Aorta (tissue), 5 donors: Measurements from ENCODE around the gene GPR27. TPM values are rescaled to one million over a fixed set of nuclear protein-coding genes. Genes with fewer than 3 reads are reported as not detected.

ENCODE experiments used
- ATAC-seq: fragments of 200-7000 bp; cut with Tn5 transposase; one replicate; pipeline ENCODE4 v1.9.1; 2022; ENCODE audit warnings: moderate library complexity; ENCODE audit not compliant: low FRiP score
- DNase-seq, 2 donors: peaks; one replicate each; pipeline ENCODE4 v3.0.0-alpha.2; 2020
- H3K27ac ChIP-seq, 2 donors: one replicate each; pipeline ENCODE4 v1.5.1; 2013; ENCODE audit warnings: low read length in 2 of 2, mild to moderate bottlenecking in 2 of 2, moderate library complexity in 2 of 2, control low read depth in 1 of 2, inconsistent platforms in 1 of 2, low read depth in 1 of 2
- H3K27me3 ChIP-seq, 2 donors: one replicate each; pipeline ENCODE4 v1.6.1; 2013; ENCODE audit warnings: control low read depth in 1 of 2, low read length in 1 of 2, mild to moderate bottlenecking in 1 of 2, moderate library complexity in 1 of 2; ENCODE audit not compliant: insufficient read depth in 2 of 2, control insufficient read depth in 1 of 2
- H3K36me3 ChIP-seq, 2 donors: one replicate each; pipeline ENCODE4 v1.6.1; 2013; ENCODE audit warnings: control low read depth in 1 of 2, low read length in 1 of 2, mild to moderate bottlenecking in 1 of 2; ENCODE audit not compliant: insufficient read depth in 2 of 2, control insufficient read depth in 1 of 2
- H3K4me1 ChIP-seq, 2 donors: one replicate each; pipeline ENCODE4 v1.6.1; 2013; ENCODE audit warnings: low read length in 2 of 2, control low read depth in 1 of 2, mild to moderate bottlenecking in 1 of 2, moderate library complexity in 1 of 2; ENCODE audit not compliant: insufficient read depth in 2 of 2, control insufficient read depth in 1 of 2
- H3K4me3 ChIP-seq, 2 donors: one replicate each; pipeline ENCODE4 v1.5.1; 2013; ENCODE audit warnings: low read length in 2 of 2, control low read depth in 1 of 2, mild to moderate bottlenecking in 1 of 2
- H3K9me3 ChIP-seq: one replicate; pipeline ENCODE4 v1.6.1; 2013; ENCODE audit warnings: mild to moderate bottlenecking, low read length; ENCODE audit not compliant: control insufficient read depth
- WGBS, 2 donors: extraction: QIAGEN DNeasy Blood & Tissue Kit; methylation state at CpG; one replicate each; pipeline ENCODE4 v1.1.7; 2013; 5-methylcytosine and 5-hydroxymethylcytosine counted together
- intact Hi-C, 2 donors: fragments of 100-400 bp; cut with DNase I; formaldehyde crosslinking; loops; one replicate each; pipeline versions ENCODE4 v1.14.2 to v1.15.0; 2022
- polyA plus RNA-seq, 2 donors: library from polyadenylated mRNA; stranded (reverse); fragments of 200-250 nt; gene quantifications; one replicate each; pipeline ENCODE4 v1.2.3, GENCODE V29; 2013
- total RNA-seq, 2 donors: library from RNA; stranded (reverse); fragmentation: NEBNext Ultra II Directional; extraction: Animal tissue kit (Norgen Biotek cat#: 25700); gene quantifications; one replicate each; pipeline ENCODE4 v1.2.1, GENCODE V29; 2021
- donor health status: healthy with polysubstance abuse.
- donor health status: Bipolar disorder and iron deficiency.
- donor health status: DM: no; HTN: no; CAD: no.
- donor health status: DM: no; HTN: no; CAD: no.
- donor health status: DM: yes; HTN: yes; CAD: no.

The GPR27 gene
- total and polyA plus RNA-seq, 4 donors = 0.67 to 2.1 (median 1.6) TPM; not detected in 1

DNA sequence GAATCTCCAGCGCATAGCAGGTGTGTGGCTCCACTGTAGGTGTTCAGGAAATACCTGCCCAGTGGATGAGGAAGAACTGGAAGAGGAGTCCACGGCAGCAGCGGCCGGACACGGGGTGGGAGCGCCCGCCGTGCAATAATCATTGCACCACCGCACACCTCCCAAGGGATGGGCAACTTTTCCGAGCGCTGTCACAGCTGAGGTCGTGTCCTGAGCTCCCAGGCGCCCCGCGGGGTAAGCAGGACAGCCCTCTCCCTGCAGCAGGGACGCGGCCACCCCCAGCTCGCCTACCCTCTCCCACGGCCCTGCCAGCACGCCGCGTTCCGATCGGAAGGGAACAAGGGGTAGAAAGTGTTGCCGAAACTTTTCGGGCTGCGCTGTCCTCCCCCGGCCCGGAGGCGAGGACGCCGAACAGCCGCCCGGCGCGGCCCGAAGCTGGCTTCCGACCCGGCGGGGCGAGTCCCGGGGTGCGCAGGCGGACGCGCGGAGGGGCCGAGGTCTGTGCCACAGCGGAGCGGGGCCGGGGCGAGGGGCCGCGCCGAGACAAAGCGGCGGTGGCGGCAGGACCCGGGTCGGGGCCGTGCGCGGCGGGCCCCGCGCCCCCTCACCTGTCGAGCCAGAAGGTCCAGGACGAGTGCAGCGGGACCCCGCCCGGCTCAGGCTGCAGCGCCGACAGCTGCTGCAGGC, 28.9 kb upstream of the GPR27 start:
- 1% methylated on average over 57 to 73 of the region's 73 CpGs for WGBS, 2 donors
- Histone ChIP-seq H3K36me3 (no peaks in the 10 kb centered on the region), H3K27me3 (no peaks in the 10 kb centered on the region), H3K27ac (no peak overlapping the region), H3K9me3 (no peaks in the 10 kb centered on the region), H3K4me3 (peak overlapping the region; percentile 93 to 97), H3K4me1 (no peaks in the 10 kb centered on the region)
- intact Hi-C loops = loop anchor here in 1 of 2 donors (10.0 kb wide), 2 partner anchors 1120 to 1360 kb away; partner anchors contain the start of gene SHQ1
- ATAC-seq = peak; percentile 62
- peak; percentile 64 to 83 for DNase-seq

- Histone ChIP-seq H3K4me3 (peak within 1 kb of the TSS; percentile 93 to 97), H3K9me3 (no peaks in the 10 kb centered on the region), H3K27ac (no peak within 1 kb of the TSS), H3K36me3 (no peaks in the 10 kb centered on the region), H3K4me1 (no peaks in the 10 kb centered on the region), H3K27me3 (no peaks in the 10 kb centered on the region)
- peak; percentile 50 for ATAC-seq
- intact Hi-C loops = loop anchor here in 1 of 2 donors (10.0 kb wide), 2 partner anchors 1119 to 1359 kb away; partner anchors contain the start of gene SHQ1
- 3 to 6% methylated on average over 32 to 80 of the region's 80 CpGs for WGBS, 2 donors
- DNase-seq = peak; percentile 52 to 81
Observed at GRCh38 chr3:71725271-71725991, 28.2 kb upstream of the GPR27 start, which contains the start of gene EIF4E3. Gene EIF4E3, minus strand, starts transcription at chr3:71725402. Its CDS starts 35 bp downstream, at chr3:71725367.

GRCh38 chr3:71726146-71726545, 27.5 kb upstream of the GPR27 start:
- H3K4me3 ChIP-seq = no peak overlapping the region
- intact Hi-C loops = loop anchor here in 1 of 2 donors (10.0 kb wide), 2 partner anchors 1119 to 1359 kb away; partner anchors contain the start of gene SHQ1
- H3K9me3 ChIP-seq = no peaks in the 10 kb centered on the region
- ATAC-seq = no peak
- no peaks in the 10 kb centered on the region for H3K36me3 ChIP-seq
- 91 to 94% methylated on average over 8 of the region's 8 CpGs for WGBS, 2 donors
- no peaks in the 10 kb centered on the region for H3K27me3 ChIP-seq
- no peaks in the 10 kb centered on the region for H3K4me1 ChIP-seq
- H3K27ac ChIP-seq = no peak overlapping the region
- DNase-seq = no peak

DNA sequence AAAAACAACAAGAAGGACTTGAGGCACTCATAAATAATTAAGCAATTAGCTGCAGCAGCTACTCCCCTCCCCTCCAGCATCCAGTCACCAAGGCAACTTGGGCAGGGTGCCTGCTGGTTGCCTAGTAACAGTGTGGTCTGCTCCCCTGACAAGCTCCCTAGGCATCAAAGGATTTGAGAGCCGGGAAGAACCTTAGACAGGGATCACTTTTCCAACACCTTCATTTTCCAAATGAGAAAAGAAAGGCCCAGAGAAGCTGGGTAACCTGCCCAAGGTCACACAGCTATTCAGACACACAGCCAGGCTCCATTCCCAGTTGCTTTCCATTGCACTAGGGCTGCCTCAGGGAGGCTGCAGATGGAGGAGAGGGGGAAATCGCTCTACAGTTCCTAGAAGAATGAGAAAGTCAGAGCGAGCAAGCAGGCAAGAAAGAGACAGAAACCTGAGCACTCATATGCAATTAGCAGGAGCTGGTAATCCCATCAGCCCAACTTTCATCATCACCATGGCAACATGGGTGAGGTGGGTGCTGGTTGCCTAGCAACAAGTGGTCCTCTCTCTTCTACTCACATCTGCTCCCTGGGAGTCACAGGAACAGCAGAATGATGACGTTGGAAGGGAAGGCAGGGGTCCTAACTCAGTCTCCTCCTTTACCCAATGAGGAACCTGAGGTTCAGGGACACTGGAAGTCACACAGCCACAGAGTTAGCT, 24.9 kb upstream of the GPR27 start:
- Histone ChIP-seq H3K9me3 (no peaks in the 10 kb centered on the region), H3K4me1 (no peaks in the 10 kb centered on the region), H3K4me3 (no peak overlapping the region), H3K36me3 (no peaks in the 10 kb centered on the region), H3K27me3 (no peaks in the 10 kb centered on the region), H3K27ac (no peak overlapping the region)
- DNase-seq = no peak
- 64 to 73% methylated on average over 4 of the region's 4 CpGs for WGBS, 2 donors
- intact Hi-C loops = loop anchor here in 1 of 2 donors (10.0 kb wide), 2 partner anchors 1116 to 1356 kb away; partner anchors contain the start of gene SHQ1
- no peak for ATAC-seq

GRCh38 chr3:71732637-71733036, 21.0 kb upstream of the GPR27 start:
- ATAC-seq (no peak), DNase-seq (no peak)
- Histone ChIP-seq H3K36me3 (no peaks in the 10 kb centered on the region), H3K27ac (no peak overlapping the region), H3K4me3 (no peak overlapping the region), H3K9me3 (no peaks in the 10 kb centered on the region), H3K4me1 (no peaks in the 10 kb centered on the region), H3K27me3 (no peaks in the 10 kb centered on the region)
- intact Hi-C loops = loop anchor here in 1 of 2 donors (5.0 kb wide), 1 partner anchor 1090 kb away; no protein-coding TSS in a partner anchor
- 94% methylated on average over 4 of the region's 4 CpGs for WGBS, 2 donors

DNA sequence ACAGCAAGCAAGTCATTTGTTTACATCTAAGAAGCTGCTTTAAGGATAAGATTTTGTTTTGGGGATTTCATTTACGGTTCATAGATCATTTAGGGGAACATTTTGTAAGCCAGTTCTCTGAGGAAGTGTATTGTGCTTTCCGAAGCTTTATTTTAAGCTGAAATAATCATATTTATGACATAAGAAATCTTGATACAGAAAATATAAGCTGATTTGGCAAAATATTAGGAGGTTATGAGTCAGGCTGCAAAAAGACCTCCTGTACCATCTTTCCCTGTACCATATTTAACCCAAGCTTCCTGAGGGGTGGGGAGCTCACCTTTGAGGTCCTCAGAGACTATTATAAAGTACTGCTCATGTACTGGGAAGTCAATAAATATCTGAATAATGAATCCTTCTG, 20.3 kb upstream of the GPR27 start:
- Histone ChIP-seq H3K4me1 (no peaks in the 10 kb centered on the region), H3K27me3 (no peaks in the 10 kb centered on the region), H3K4me3 (no peak overlapping the region), H3K36me3 (no peaks in the 10 kb centered on the region), H3K9me3 (no peaks in the 10 kb centered on the region), H3K27ac (no peak overlapping the region)
- 94 to 100% methylated on average over 2 of the region's 2 CpGs for WGBS, 2 donors
- DNase-seq = no peak
- no peak for ATAC-seq
- intact Hi-C loops = loop anchor here in 1 of 2 donors (5.0 kb wide), 1 partner anchor 1089 kb away; no protein-coding TSS in a partner anchor

- no peak overlapping the region for H3K4me3 ChIP-seq
- intact Hi-C loops = loop anchor here in 1 of 2 donors (5.0 kb wide), 1 partner anchor 1087 kb away; no protein-coding TSS in a partner anchor
- H3K9me3 ChIP-seq = no peaks in the 10 kb centered on the region
- H3K27me3 ChIP-seq = no peaks in the 10 kb centered on the region
- H3K36me3 ChIP-seq = no peaks in the 10 kb centered on the region
- no peak for ATAC-seq
- DNase-seq = no peak
- H3K4me1 ChIP-seq = no peaks in the 10 kb centered on the region
- WGBS, 2 donors = 84% methylated on average over 1 of the region's 1 CpG
- H3K27ac ChIP-seq = no peak overlapping the region
Observed at GRCh38 chr3:71734881-71735280, 18.8 kb upstream of the GPR27 start.

DNA sequence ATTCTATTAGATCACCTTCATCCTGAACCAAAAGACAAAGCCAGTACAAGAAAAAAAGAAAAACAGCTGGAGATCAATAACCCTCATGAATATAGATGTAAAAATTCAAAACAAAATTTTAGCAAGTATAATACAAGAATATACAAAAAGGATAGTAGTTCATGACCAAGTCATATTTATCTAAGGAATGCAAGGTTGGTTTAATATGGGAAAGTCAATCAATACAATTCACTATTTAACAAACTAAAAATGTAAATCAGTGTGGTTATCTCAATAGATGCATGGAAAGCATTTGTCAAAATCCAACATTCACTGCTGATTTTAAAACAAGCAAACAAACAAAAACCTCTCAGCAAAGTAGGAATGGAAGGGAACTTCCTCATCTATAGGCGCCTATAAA, 11.0 kb upstream of the GPR27 start:
- WGBS, 2 donors = 98 to 100% methylated on average over 1 of the region's 1 CpG
- Histone ChIP-seq H3K9me3 (no peaks in the 10 kb centered on the region), H3K4me1 (no peaks in the 10 kb centered on the region), H3K27ac (no peak overlapping the region), H3K4me3 (peak overlapping the region; percentile 18 to 21), H3K36me3 (no peaks in the 10 kb centered on the region), H3K27me3 (no peaks in the 10 kb centered on the region)
- no peak for DNase-seq
- no peak for ATAC-seq
- intact Hi-C loops = no loop called here
